Caco-2 (cell line): ENCODE data around the gene ELF1. TPM values are rescaled to one million over a fixed set of nuclear protein-coding genes. Genes with fewer than 3 reads are reported as not detected.

Source experiments
- BruUV-seq: library from RNA; stranded (reverse); fragments of 400-500 nt; replicated peaks from 2 replicates; lab custom pipeline; 2021; lab: Mats Ljungman, UMichigan
- CTCF ChIA-PET: fragments of 300-600 bp; sonication (Branson Sonifier 250); formaldehyde crosslinking; loops from one replicate; lab custom pipeline; 2022; ENCODE audit warnings: antibody characterized with exemption; lab: Charles Lee
- POLR2A ChIA-PET: fragments of 300-600 bp; sonication (Branson Sonifier 250); formaldehyde crosslinking; loops from one replicate; lab custom pipeline; 2022; ENCODE audit warnings: antibody characterized with exemption; lab: Charles Lee
- DNase-seq, 2 experiments: peaks; one replicate each; pipeline versions ENCODE4 v3.0.0 to v3.0.0-alpha.2; 2020 to 2022
- H3K27me3 ChIP-seq: replicated peaks from 2 replicates; pipeline ENCODE4 v1.6.0; 2011; ENCODE audit warnings: low read length; ENCODE audit not compliant: control insufficient read depth, insufficient read depth
- H3K36me3 ChIP-seq: 2 replicates; pipeline ENCODE4 v1.5.1; 2011; ENCODE audit warnings: low read length; ENCODE audit not compliant: control insufficient read depth, insufficient read depth
- H3K4me1 ChIP-seq: fragments of 250-450 bp; sonication (Bioruptor Pico); 2 replicates; pipeline ENCODE4 v1.5.1; 2020; ENCODE audit warnings: mild to moderate bottlenecking
- H3K4me3 ChIP-seq: 2 replicates; pipeline ENCODE4 v1.5.1; 2011; ENCODE audit warnings: low read depth, mild to moderate bottlenecking, control low read depth, low read length
- H3K9me3 ChIP-seq: fragments of 250-450 bp; sonication (Bioruptor Pico); 2 replicates; pipeline ENCODE4 v1.5.1; 2020; ENCODE audit warnings: mild to moderate bottlenecking, moderate library complexity
- H3K27ac Mint-ChIP-seq: one replicate; pipeline ENCODE4 v1.8.0; 2022; ENCODE audit warnings: mixed read lengths; ENCODE audit not compliant: unreplicated experiment
- H3K27me3 Mint-ChIP-seq: one replicate; pipeline ENCODE4 v1.8.0; 2022; ENCODE audit warnings: mixed read lengths; ENCODE audit not compliant: insufficient read depth, unreplicated experiment
- H3K36me3 Mint-ChIP-seq: one replicate; pipeline ENCODE4 v1.8.0; 2022; ENCODE audit warnings: mild to moderate bottlenecking, mixed read lengths; ENCODE audit not compliant: insufficient read depth, unreplicated experiment
- H3K4me1 Mint-ChIP-seq: one replicate; pipeline ENCODE4 v1.8.0; 2022; ENCODE audit warnings: low read depth, mixed read lengths; ENCODE audit not compliant: unreplicated experiment
- H3K4me3 Mint-ChIP-seq: one replicate; pipeline ENCODE4 v1.8.0; 2022; ENCODE audit warnings: mild to moderate bottlenecking, moderate library complexity, mixed read lengths; ENCODE audit not compliant: unreplicated experiment
- H3K9me3 Mint-ChIP-seq: one replicate; pipeline ENCODE4 v1.8.0; 2022; ENCODE audit warnings: mixed read lengths; ENCODE audit not compliant: unreplicated experiment
- CTCF ChIP-seq, 2 experiments: fragments of 200-600 bp in 1 of 2; IDR thresholded peaks; 1 replicate in 1 of 2; 2 replicates in 1 of 2; pipeline versions ENCODE4 v1.5.1 to v1.8.0; 2011 to 2022; ENCODE audit warnings: antibody characterized with exemption in 1 of 2, control low read depth in 1 of 2, inconsistent platforms in 1 of 2, low read depth in 1 of 2, low read length in 1 of 2, mild to moderate bottlenecking in 1 of 2, moderate library complexity in 1 of 2; ENCODE audit not compliant: insufficient read depth in 1 of 2, severe bottlenecking in 1 of 2, unreplicated experiment in 1 of 2
- intact Hi-C: fragments of 100-400 bp; cut with micrococcal nuclease; formaldehyde crosslinking; loops from one replicate; pipeline ENCODE4 v1.10.0; 2022; ENCODE audit not compliant: unreplicated experiment
- total RNA-seq: library from RNA; stranded (reverse); gene quantifications from 2 replicates; pipeline ENCODE4 v1.2.3, GENCODE V29; 2022

Gene ELF1
- total RNA-seq, 1 experiment from 2014 or later = 116 TPM

GRCh38 chr13:41034881-41035280 lies 15.8 kb upstream of the ELF1 start:
- Mint-ChIP-seq H3K27me3 (no peaks in the 10 kb centered on the region), H3K27ac (no peak overlapping the region), H3K4me3 (no peak overlapping the region), H3K36me3 (peaks cover 27% of the 10 kb centered on the region), H3K4me1 (peaks cover 6% of the 10 kb centered on the region), H3K9me3 (no peaks in the 10 kb centered on the region)
- intact Hi-C loops = no loop called here
- Histone ChIP-seq H3K4me1 (no peaks in the 10 kb centered on the region), H3K4me3 (no peak overlapping the region), H3K27me3 (no peaks in the 10 kb centered on the region), H3K36me3 (no peaks in the 10 kb centered on the region), H3K9me3 (peaks cover 4% of the 10 kb centered on the region; the same call in 1 of the 2 replicates)
- no TSS peak for BruUV-seq
- ChIA-PET CTCF (no interaction called here), POLR2A (no interaction called here)
- no peak for DNase-seq
- no peak for TF ChIP-seq CTCF (IDR thresholded peaks at IDR 0.05; ENCODE audit: insufficient read depth in 1 of 2, low read depth in 1 of 2, low read length in 1 of 2, severe bottlenecking in 1 of 2, unreplicated experiment in 1 of 2)

GRCh38 chr13:41034382-41034781 lies 15.3 kb upstream of the ELF1 start:
- Mint-ChIP-seq H3K4me3 (no peak overlapping the region), H3K9me3 (no peaks in the 10 kb centered on the region), H3K27me3 (no peaks in the 10 kb centered on the region), H3K27ac (no peak overlapping the region), H3K36me3 (peaks cover 26% of the 10 kb centered on the region), H3K4me1 (peaks cover 6% of the 10 kb centered on the region)
- ChIA-PET POLR2A (no interaction called here), CTCF (no interaction called here)
- TF ChIP-seq CTCF (IDR thresholded peaks at IDR 0.05; ENCODE audit: insufficient read depth in 1 of 2, low read depth in 1 of 2, low read length in 1 of 2, severe bottlenecking in 1 of 2, unreplicated experiment in 1 of 2) = no peak
- Histone ChIP-seq H3K4me1 (no peaks in the 10 kb centered on the region), H3K36me3 (no peaks in the 10 kb centered on the region; the same call in 1 of the 2 replicates), H3K9me3 (peaks cover 4% of the 10 kb centered on the region; the same call in 1 of the 2 replicates), H3K4me3 (no peak overlapping the region), H3K27me3 (no peaks in the 10 kb centered on the region)
- BruUV-seq = no TSS peak
- no peak for DNase-seq
- intact Hi-C loops = no loop called here

GRCh38 chr13:41032691-41033376 lies 13.7 kb upstream of the ELF1 start:
- 0 out of 2 replicates have a peak, but pooled peaks cover 7% of the 10 kb centered on the region for H3K4me1 ChIP-seq
- H3K4me1 Mint-ChIP-seq = peaks cover 6% of the 10 kb centered on the region
- BruUV-seq = no TSS peak
- no peaks in the 10 kb centered on the region for H3K9me3 Mint-ChIP-seq
- peaks cover 22% of the 10 kb centered on the region for H3K36me3 Mint-ChIP-seq
- no peak for DNase-seq
- H3K4me3 ChIP-seq = no peak overlapping the region
- H3K36me3 ChIP-seq = no peaks in the 10 kb centered on the region; the same call in 1 of the 2 replicates
- intact Hi-C loops = no loop called here
- CTCF ChIA-PET = interaction anchor here (0.6 kb wide), 1 partner anchor 83 kb away, joined by 6 read pairs; no protein-coding TSS in a partner anchor
- no peak overlapping the region for H3K27ac Mint-ChIP-seq
- TF ChIP-seq CTCF (IDR thresholded peaks at IDR 0.05; ENCODE audit: insufficient read depth in 1 of 2, low read depth in 1 of 2, low read length in 1 of 2, severe bottlenecking in 1 of 2, unreplicated experiment in 1 of 2) = no peak
- no peak overlapping the region for H3K4me3 Mint-ChIP-seq
- peaks cover 4% of the 10 kb centered on the region; the same call in 1 of the 2 replicates for H3K9me3 ChIP-seq
- H3K27me3 Mint-ChIP-seq = no peaks in the 10 kb centered on the region
- no peaks in the 10 kb centered on the region for H3K27me3 ChIP-seq
- POLR2A ChIA-PET = no interaction called here
